Brain microvascular endothelial cell (primary cell): ENCODE results near the gene WDR7.

ENCODE experiments used
- DNase-seq: peaks from one replicate; pipeline ENCODE4 v3.0.0-alpha.2; 2020
- H3K27ac ChIP-seq: fragments of 250-450 bp; sonication (Bioruptor Pico); 2 replicates; pipeline ENCODE4 v1.5.1; 2020; ENCODE audit warnings: mild to moderate bottlenecking, moderate library complexity
- H3K27me3 ChIP-seq: fragments of 250-450 bp; sonication (Bioruptor Pico); replicated peaks from 2 replicates; pipeline ENCODE4 v1.5.1; 2020; ENCODE audit warnings: mild to moderate bottlenecking
- H3K36me3 ChIP-seq: fragments of 250-450 bp; sonication (Bioruptor Pico); replicated peaks from 2 replicates; pipeline ENCODE4 v1.5.1; 2020; ENCODE audit warnings: mild to moderate bottlenecking
- H3K4me3 ChIP-seq: 2 replicates; pipeline ENCODE4 v1.5.1; 2011; ENCODE audit warnings: low read depth, mild to moderate bottlenecking, control low read depth, low read length, moderate library complexity
- in situ Hi-C: cut with HindIII; loops from 2 replicates; pipeline ENCODE4 v1.10.0; 2017; ENCODE audit warnings: low sequenced_read_pairs, low pct_ligation_motif_present
- TF ChIP-seq, protein P1 (sequence below): IDR thresholded peaks from 2 replicates; pipeline ENCODE4 v1.5.1; 2011; ENCODE audit warnings: low read depth, mild to moderate bottlenecking, moderate library complexity, low read length, control low read depth, inconsistent platforms; ENCODE audit errors: missing control alignments

Gene WDR7

DNA sequence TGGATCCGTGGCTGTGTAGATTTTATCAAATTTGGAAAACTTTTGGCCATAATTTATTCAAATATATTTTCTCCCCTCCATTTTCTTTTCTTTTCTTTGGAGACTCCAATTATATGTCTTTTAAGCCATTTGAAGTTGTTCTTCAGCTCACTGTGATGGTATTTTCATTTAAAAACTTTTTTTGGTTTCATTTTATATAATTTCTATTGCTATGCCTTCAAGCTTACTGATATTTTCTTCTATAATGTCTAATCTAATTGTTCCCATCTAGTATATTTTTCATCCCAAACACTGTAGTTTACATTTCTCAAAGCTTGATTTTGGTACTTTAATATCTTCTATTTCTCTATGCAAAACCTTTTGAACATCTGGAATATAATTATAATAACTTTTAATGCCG, 72.5 kb downstream of the WDR7 start:
- H3K36me3 ChIP-seq = no peaks in the 10 kb centered on the region
- in situ Hi-C loops = no loop called here
- no peaks in the 10 kb centered on the region for H3K27me3 ChIP-seq
- no peak overlapping the region for H3K4me3 ChIP-seq
- TF ChIP-seq, protein P1, sequence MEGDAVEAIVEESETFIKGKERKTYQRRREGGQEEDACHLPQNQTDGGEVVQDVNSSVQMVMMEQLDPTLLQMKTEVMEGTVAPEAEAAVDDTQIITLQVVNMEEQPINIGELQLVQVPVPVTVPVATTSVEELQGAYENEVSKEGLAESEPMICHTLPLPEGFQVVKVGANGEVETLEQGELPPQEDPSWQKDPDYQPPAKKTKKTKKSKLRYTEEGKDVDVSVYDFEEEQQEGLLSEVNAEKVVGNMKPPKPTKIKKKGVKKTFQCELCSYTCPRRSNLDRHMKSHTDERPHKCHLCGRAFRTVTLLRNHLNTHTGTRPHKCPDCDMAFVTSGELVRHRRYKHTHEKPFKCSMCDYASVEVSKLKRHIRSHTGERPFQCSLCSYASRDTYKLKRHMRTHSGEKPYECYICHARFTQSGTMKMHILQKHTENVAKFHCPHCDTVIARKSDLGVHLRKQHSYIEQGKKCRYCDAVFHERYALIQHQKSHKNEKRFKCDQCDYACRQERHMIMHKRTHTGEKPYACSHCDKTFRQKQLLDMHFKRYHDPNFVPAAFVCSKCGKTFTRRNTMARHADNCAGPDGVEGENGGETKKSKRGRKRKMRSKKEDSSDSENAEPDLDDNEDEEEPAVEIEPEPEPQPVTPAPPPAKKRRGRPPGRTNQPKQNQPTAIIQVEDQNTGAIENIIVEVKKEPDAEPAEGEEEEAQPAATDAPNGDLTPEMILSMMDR = no peak
- H3K27ac ChIP-seq = no peak overlapping the region
- no peak for DNase-seq

DNA sequence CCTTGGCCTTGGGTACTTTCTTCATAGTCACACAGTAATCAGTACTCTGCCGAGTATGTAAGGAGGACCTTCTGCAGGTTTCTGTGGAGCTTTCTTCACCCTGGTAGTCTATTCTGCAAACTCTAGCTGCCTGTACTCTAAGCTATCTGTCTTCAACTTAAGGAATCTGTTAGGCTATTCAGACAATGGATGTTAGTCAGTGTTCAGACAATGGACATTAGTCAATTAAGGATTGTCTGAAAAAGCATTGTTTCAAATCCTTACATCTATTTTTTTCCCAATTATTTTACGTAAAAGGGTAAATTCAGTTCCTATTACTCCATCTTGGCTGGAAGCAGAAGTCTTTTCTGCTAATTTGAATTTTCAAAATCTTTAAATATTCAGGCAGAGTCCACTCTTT, 75.7 kb downstream of the WDR7 start:
- no peak for DNase-seq
- H3K27me3 ChIP-seq = no peaks in the 10 kb centered on the region
- no peak overlapping the region for H3K27ac ChIP-seq
- in situ Hi-C loops = no loop called here
- no peaks in the 10 kb centered on the region for H3K36me3 ChIP-seq
- TF ChIP-seq, protein P1 = no peak
- H3K4me3 ChIP-seq = no peak overlapping the region

DNA sequence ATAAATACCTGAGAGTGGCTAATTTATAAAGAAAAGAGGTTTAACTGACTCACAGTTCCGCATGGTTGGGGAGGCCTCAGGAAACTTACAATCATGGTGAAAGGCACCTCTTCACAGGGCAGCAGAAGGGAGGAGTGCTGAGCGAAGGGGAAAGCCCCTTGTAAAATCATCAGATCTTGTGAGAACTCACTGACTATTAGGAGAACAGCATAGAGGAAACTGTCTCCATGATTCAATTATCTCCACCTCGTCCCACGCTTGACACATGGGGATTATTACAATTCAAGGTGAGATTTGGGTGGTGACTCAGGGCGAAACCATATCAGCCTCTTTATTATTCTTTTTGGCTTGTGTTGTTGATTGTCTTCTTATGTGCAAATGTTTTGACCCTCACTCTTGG, 76.2 kb downstream of the WDR7 start:
- in situ Hi-C loops = no loop called here
- no peak for DNase-seq
- Histone ChIP-seq H3K27ac (no peak overlapping the region), H3K27me3 (no peaks in the 10 kb centered on the region), H3K4me3 (no peak overlapping the region), H3K36me3 (no peaks in the 10 kb centered on the region)
- TF ChIP-seq, protein P1 = no peak

DNA sequence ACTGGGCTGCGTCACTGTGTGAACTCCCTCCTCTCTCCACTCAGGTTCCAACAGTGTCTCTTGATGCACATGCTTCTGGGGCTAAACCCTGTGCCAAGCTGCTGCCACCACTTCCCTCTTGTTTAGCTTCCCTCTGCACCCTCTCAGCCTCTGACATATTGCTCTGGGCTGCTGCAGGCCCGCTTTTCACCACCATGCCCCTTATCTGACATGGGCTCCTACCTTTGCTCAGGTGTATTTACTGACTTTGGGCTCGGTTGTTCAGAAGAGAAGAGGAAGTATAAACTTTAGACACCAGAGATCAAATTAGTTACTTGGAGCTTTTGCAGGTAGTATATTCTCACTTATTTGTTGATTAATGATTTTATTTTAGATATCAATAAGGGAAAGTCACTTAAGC, 77.6 kb downstream of the WDR7 start:
- H3K4me3 ChIP-seq = no peak overlapping the region
- no peaks in the 10 kb centered on the region for H3K27me3 ChIP-seq
- in situ Hi-C loops = no loop called here
- TF ChIP-seq, protein P1 = no peak
- no peak for DNase-seq
- H3K36me3 ChIP-seq = no peaks in the 10 kb centered on the region
- H3K27ac ChIP-seq = no peak overlapping the region

DNA sequence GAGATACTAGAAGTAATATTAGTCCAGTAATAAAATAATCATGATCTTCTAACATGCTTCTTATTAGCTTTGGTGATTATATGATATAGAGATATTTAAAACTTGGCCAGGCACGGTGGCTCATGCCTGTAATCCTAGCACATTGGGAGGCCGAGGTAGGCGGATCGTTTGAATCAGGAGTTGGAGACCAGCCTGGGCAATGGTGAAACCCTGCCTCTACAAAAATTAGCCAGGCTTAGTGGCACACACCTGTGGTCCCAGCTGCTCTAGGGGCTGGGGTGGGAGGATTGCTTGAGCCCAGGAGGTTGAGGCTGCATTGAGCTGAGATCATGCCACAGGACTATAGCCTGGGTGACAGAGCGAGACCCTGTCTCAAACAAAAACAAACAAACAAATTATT, 87.0 kb downstream of the WDR7 start:
- in situ Hi-C loops = no loop called here
- DNase-seq = no peak
- no peaks in the 10 kb centered on the region for H3K36me3 ChIP-seq
- TF ChIP-seq, protein P1 = no peak
- H3K4me3 ChIP-seq = no peak overlapping the region
- no peaks in the 10 kb centered on the region for H3K27me3 ChIP-seq
- H3K27ac ChIP-seq = no peak overlapping the region

DNA sequence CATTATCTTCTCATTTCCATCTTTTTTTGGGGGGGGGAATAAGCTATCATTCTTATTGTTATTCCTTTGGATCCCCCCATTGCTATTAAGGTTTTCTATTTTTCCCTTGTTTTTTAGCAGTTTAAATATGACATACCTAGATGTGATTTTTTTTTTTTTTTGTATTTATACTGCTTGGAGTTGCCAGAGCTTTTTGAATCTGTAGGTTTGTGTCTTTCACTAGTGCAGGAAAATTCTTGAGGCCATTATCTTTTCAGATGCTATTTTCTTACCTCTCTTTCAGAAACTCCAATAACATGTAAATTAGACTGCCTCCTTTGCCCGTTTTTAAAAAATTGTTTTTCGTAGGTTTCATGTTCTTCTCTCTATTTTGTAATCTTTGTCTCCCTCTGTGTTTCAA, 88.6 kb downstream of the WDR7 start:
- Histone ChIP-seq H3K36me3 (no peaks in the 10 kb centered on the region), H3K27me3 (no peaks in the 10 kb centered on the region), H3K27ac (no peak overlapping the region), H3K4me3 (no peak overlapping the region)
- TF ChIP-seq, protein P1 = no peak
- in situ Hi-C loops = no loop called here
- DNase-seq = no peak
